CD4-positive, alpha-beta T cell (primary cell): ENCODE measurements around the gene SLC1A2. TPM values are rescaled to one million over a fixed set of nuclear protein-coding genes. Genes with fewer than 3 reads are reported as not detected.

Experiments
- ATAC-seq: fragments of 200-7000 bp; cut with Tn5 transposase; one replicate; pipeline ENCODE4 v1.10.0; 2022; ENCODE audit warnings: mild to moderate bottlenecking; ENCODE audit not compliant: poor library complexity
- CTCF ChIA-PET: fragments of 350-600 bp; sonication (Branson Sonifier 250); formaldehyde crosslinking; loops from one replicate; lab custom pipeline; 2021; ENCODE audit warnings: antibody characterized with exemption, inconsistent platforms; lab: Charles Lee
- POLR2A ChIA-PET: fragments of 350-600 bp; sonication (Branson Sonifier 250); formaldehyde crosslinking; loops from one replicate; lab custom pipeline; 2021; ENCODE audit warnings: antibody characterized with exemption, inconsistent platforms; lab: Charles Lee
- DNase-seq, 14 experiments: peaks; one replicate each; pipeline ENCODE4 v3.0.0-alpha.2; 2013 to 2020; ENCODE audit warnings: mixed read lengths in 2 of 14
- H3K27ac ChIP-seq, 2 donors: one replicate each; pipeline versions ENCODE4 v1.5.1 to v1.7.0; 2013; ENCODE audit warnings: low read length in 2 of 2, low read depth in 1 of 2, mild to moderate bottlenecking in 1 of 2
- H3K27me3 ChIP-seq, 2 experiments: 1 replicate in 1 of 2; 2 replicates in 1 of 2; pipeline versions ENCODE4 v1.6.1 to v1.7.0; 2013; ENCODE audit warnings: low read length in 2 of 2, control low read depth in 1 of 2, mild to moderate bottlenecking in 1 of 2, moderate library complexity in 1 of 2; ENCODE audit not compliant: insufficient read depth in 2 of 2, control insufficient read depth in 1 of 2
- H3K36me3 ChIP-seq: one replicate; pipeline ENCODE4 v1.6.1; 2013; ENCODE audit warnings: low read length, control low read depth; ENCODE audit not compliant: insufficient read depth
- H3K4me1 ChIP-seq: one replicate; pipeline ENCODE4 v1.6.1; 2013; ENCODE audit warnings: low read length, control low read depth; ENCODE audit not compliant: insufficient read depth
- H3K4me3 ChIP-seq: one replicate; pipeline ENCODE4 v1.5.1; 2013; ENCODE audit warnings: mild to moderate bottlenecking, low read length, moderate library complexity
- H3K9me3 ChIP-seq, 2 experiments: 1 replicate in 1 of 2; 2 replicates in 1 of 2; pipeline versions ENCODE4 v1.6.1 to v1.7.0; 2013; ENCODE audit warnings: low read length in 2 of 2, mild to moderate bottlenecking in 2 of 2, control low read depth in 1 of 2, moderate library complexity in 1 of 2; ENCODE audit not compliant: control insufficient read depth in 1 of 2, insufficient read depth in 1 of 2
- H3K27ac Mint-ChIP-seq: one replicate; pipeline ENCODE4 v1.8.0; 2020; ENCODE audit warnings: mixed read lengths
- H3K27me3 Mint-ChIP-seq: one replicate; pipeline ENCODE4 v1.8.0; 2021; ENCODE audit warnings: mixed read lengths
- H3K36me3 Mint-ChIP-seq: one replicate; pipeline ENCODE4 v1.8.0; 2021; ENCODE audit warnings: low read depth, mixed read lengths
- H3K4me1 Mint-ChIP-seq: one replicate; pipeline ENCODE4 v1.8.0; 2021; ENCODE audit warnings: low read depth, mixed read lengths
- H3K4me3 Mint-ChIP-seq: one replicate; pipeline ENCODE4 v1.8.0; 2020; ENCODE audit warnings: mild to moderate bottlenecking, mixed read lengths
- H3K9me3 Mint-ChIP-seq: one replicate; pipeline ENCODE4 v1.8.0; 2020; ENCODE audit warnings: mixed read lengths
- intact Hi-C, 2 experiments: fragments of 100-400 bp; cut with DNase I in 1 of 2; cut with micrococcal nuclease in 1 of 2; formaldehyde crosslinking; loops; one replicate each; pipeline versions ENCODE4 v1.15.1 to v1.9.0; 2023 to 2025; cut with DNase I, micrococcal nuclease
- total RNA-seq, 174 experiments: library from RNA in 2 of 174; stranded (reverse) in 2 of 174; gene quantifications; one replicate each; pipeline ENCODE4 v1.2.3 and lab custom pipeline; 2021 to 2026
- TF ChIP-seq, protein P1 (sequence below): fragments of 200-600 bp; IDR thresholded peaks from one replicate; pipeline ENCODE4 v1.8.0; 2022; ENCODE audit warnings: antibody characterized with exemption, mild to moderate bottlenecking

Gene SLC1A2
- total RNA-seq, 2 experiments from 2014 or later, result not detected

DNA sequence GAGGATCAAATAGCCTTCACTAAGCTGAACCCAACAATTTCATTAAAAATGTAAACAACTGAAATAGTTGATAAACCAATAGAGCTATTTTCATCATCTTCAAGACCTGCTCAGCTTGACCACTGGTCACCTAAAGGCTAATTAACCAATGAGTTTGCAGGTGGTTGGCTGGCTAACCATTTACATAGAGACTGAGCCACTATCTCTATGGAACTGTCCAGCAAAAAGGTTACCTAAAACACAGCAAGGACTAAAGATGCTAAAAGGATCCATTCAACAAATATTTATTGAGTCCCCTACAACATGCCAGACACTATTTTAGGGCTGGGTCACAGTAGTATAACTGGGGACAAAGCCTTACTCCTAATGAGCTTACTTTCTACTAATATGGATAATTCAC, 156.6 kb downstream of the SLC1A2 start:
- no peak for ATAC-seq
- no peaks in the 10 kb centered on the region for H3K27me3 Mint-ChIP-seq

GRCh38 chr11:35262056-35262455, 157.3 kb downstream of the SLC1A2 start:
- CTCF ChIA-PET, result no interaction called here
- intact Hi-C loops, result no loop called here
- Histone ChIP-seq H3K27ac (no peak overlapping the region), H3K9me3 (no peaks in the 10 kb centered on the region), H3K4me1 (peaks cover 9% of the 10 kb centered on the region), H3K36me3 (no peaks in the 10 kb centered on the region), H3K27me3 (no peaks in the 10 kb centered on the region), H3K4me3 (no peak overlapping the region)
- POLR2A ChIA-PET, result interaction anchor here (1.3 kb wide), 1 partner anchor 27 kb away, joined by 3 read pairs; no protein-coding TSS in a partner anchor
- Mint-ChIP-seq H3K36me3 (no peaks in the 10 kb centered on the region), H3K9me3 (no peaks in the 10 kb centered on the region), H3K27ac (no peak overlapping the region), H3K27me3 (no peaks in the 10 kb centered on the region), H3K4me1 (peaks cover 10% of the 10 kb centered on the region), H3K4me3 (no peak overlapping the region)
- TF ChIP-seq, protein P1, sequence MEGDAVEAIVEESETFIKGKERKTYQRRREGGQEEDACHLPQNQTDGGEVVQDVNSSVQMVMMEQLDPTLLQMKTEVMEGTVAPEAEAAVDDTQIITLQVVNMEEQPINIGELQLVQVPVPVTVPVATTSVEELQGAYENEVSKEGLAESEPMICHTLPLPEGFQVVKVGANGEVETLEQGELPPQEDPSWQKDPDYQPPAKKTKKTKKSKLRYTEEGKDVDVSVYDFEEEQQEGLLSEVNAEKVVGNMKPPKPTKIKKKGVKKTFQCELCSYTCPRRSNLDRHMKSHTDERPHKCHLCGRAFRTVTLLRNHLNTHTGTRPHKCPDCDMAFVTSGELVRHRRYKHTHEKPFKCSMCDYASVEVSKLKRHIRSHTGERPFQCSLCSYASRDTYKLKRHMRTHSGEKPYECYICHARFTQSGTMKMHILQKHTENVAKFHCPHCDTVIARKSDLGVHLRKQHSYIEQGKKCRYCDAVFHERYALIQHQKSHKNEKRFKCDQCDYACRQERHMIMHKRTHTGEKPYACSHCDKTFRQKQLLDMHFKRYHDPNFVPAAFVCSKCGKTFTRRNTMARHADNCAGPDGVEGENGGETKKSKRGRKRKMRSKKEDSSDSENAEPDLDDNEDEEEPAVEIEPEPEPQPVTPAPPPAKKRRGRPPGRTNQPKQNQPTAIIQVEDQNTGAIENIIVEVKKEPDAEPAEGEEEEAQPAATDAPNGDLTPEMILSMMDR, result no peak
- ATAC-seq (no peak), DNase-seq (no peak)

More for the DNA sequence above, 156.6 kb downstream of the SLC1A2 start:
- ChIA-PET CTCF (no interaction called here), POLR2A (interaction anchor here (1.3 kb wide), 1 partner anchor 27 kb away, joined by 3 read pairs; no protein-coding TSS in a partner anchor)
- H3K36me3 ChIP-seq, result no peaks in the 10 kb centered on the region
- Mint-ChIP-seq H3K4me1 (peaks cover 3% of the 10 kb centered on the region), H3K9me3 (no peaks in the 10 kb centered on the region), H3K4me3 (no peak overlapping the region), H3K27ac (no peak overlapping the region), H3K36me3 (no peaks in the 10 kb centered on the region)
- H3K27me3 ChIP-seq, result no peaks in the 10 kb centered on the region
- intact Hi-C loops, result no loop called here
- H3K27ac ChIP-seq, result no peak overlapping the region
- no peak overlapping the region for H3K4me3 ChIP-seq
- H3K4me1 ChIP-seq, result peaks cover 7% of the 10 kb centered on the region
- no peak for DNase-seq
- H3K9me3 ChIP-seq, result no peaks in the 10 kb centered on the region
- TF ChIP-seq, protein P1, result no peak

DNA sequence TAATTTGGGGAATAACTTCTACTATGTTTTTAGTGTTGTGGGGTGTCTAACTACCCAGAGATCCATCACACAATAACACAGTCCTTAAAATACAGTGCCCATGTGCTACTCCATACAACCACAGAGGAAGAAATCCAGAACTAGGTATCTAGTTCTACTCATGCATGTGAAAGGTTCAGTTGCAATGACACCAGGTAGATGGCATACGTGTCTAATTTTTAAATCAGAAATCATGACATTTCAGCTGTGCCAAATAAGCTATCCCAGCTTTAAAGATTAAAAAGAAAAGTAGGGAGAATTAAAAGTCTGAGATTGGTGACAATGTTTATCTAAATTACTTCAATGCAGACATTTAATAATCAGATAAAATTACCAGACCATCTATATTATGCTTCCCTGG, 158.2 kb downstream of the SLC1A2 start:
- Histone ChIP-seq H3K4me1 (peaks cover 15% of the 10 kb centered on the region), H3K9me3 (no peaks in the 10 kb centered on the region), H3K27me3 (no peaks in the 10 kb centered on the region), H3K27ac (no peak overlapping the region), H3K4me3 (no peak overlapping the region), H3K36me3 (no peaks in the 10 kb centered on the region)
- H3K27ac Mint-ChIP-seq, result no peak overlapping the region
- ATAC-seq (no peak), DNase-seq (no peak)
- TF ChIP-seq, protein P1, result no peak
- H3K4me3 Mint-ChIP-seq, result no peak overlapping the region
- ChIA-PET POLR2A (no interaction called here), CTCF (interaction anchor here (1.4 kb wide), 1 partner anchor 44 kb away, joined by 4 read pairs; no protein-coding TSS in a partner anchor)
- intact Hi-C loops, result no loop called here
- no peaks in the 10 kb centered on the region for H3K9me3 Mint-ChIP-seq
- peaks cover 19% of the 10 kb centered on the region for H3K4me1 Mint-ChIP-seq
- no peaks in the 10 kb centered on the region for H3K27me3 Mint-ChIP-seq
- no peaks in the 10 kb centered on the region for H3K36me3 Mint-ChIP-seq
